Esophagus squamous epithelium (tissue), 4 donors: ENCODE data around the gene KCNN3.

Source experiments
- CTCF ChIP-seq, 6 experiments: fragments of 450-650 bp in 4 of 6; fragments of 200-600 bp in 2 of 6; sonication (generic) in 2 of 6; IDR thresholded peaks; one replicate each; pipeline ENCODE4 v1.5.1; 2016 to 2019; ENCODE audit warnings: antibody characterized with exemption in 6 of 6, mild to moderate bottlenecking in 4 of 6, moderate library complexity in 4 of 6
- POLR2A ChIP-seq, 4 donors: fragments of 450-650 bp; IDR thresholded peaks; one replicate each; pipeline ENCODE4 v1.6.1; 2017; ENCODE audit warnings: antibody characterized with exemption in 4 of 4, mild to moderate bottlenecking in 4 of 4, moderate library complexity in 3 of 4

GRCh38 chr1:154682254-154682653, 187.8 kb downstream of the KCNN3 start:
- no peak for TF ChIP-seq CTCF (IDR thresholded peaks at IDR 0.05)
- TF ChIP-seq POLR2A (IDR thresholded peaks at IDR 0.05): no peak
